SK-N-SH (cell line): ENCODE data around the gene ATP2A1. TPM values are rescaled to one million over a fixed set of nuclear protein-coding genes. Genes with fewer than 3 reads are reported as not detected.

Experiments used
- CTCF ChIA-PET: fragments of 300-600, 350-600 bp; formaldehyde crosslinking; extraction: SDS; loops from one replicate; lab custom pipeline; 2021; lab: Yijun Ruan, JAX
- POLR2A ChIA-PET: fragments of 350-600 bp; sonication (Branson Sonifier 250); formaldehyde crosslinking; extraction: SDS; loops from one replicate; lab custom pipeline; 2020; ENCODE audit warnings: antibody characterized with exemption, inconsistent platforms; lab: Yijun Ruan, JAX
- DNase-seq: peaks from one replicate; pipeline ENCODE4 v3.0.0; 2012
- H2AFZ ChIP-seq: fragments of 200-600 bp; sonication (generic); 2 replicates; pipeline ENCODE4 v1.8.1; 2016; ENCODE audit warnings: antibody characterized with exemption, mild to moderate bottlenecking, low read depth
- H3F3A ChIP-seq: fragments of 200-600 bp; sonication (generic); replicated peaks from 2 replicates; pipeline ENCODE3; 2016; ENCODE audit warnings: antibody characterized with exemption, mild to moderate bottlenecking; ENCODE audit not compliant: insufficient read depth
- H3K27ac ChIP-seq, 2 experiments: fragments of 200-500 bp in 1 of 2; fragments of 200-600 bp in 1 of 2; sonication (Bioruptor generic) in 1 of 2; sonication (generic), shearing (Covaris generic) in 1 of 2; 2 replicates each; pipeline versions ENCODE4 v1.5.1 to v1.6.1; 2014 to 2016; ENCODE audit warnings: low read depth in 2 of 2, inconsistent platforms in 1 of 2, low read length in 1 of 2, mild to moderate bottlenecking in 1 of 2, mixed read lengths in 1 of 2
- H3K27me3 ChIP-seq: fragments of 200-600 bp; sonication (generic), shearing (Covaris generic); 2 replicates; pipeline ENCODE4 v1.6.1; 2016; ENCODE audit warnings: mixed run types; ENCODE audit not compliant: insufficient read depth
- H3K36me3 ChIP-seq, 2 experiments: fragments of 200-500 bp in 1 of 2; fragments of 200-600 bp in 1 of 2; sonication (Bioruptor generic) in 1 of 2; sonication (generic) in 1 of 2; replicated peaks in 1 of 2; 2 replicates each; pipeline versions ENCODE3 to v1.5.1; 2014 to 2016; ENCODE audit warnings: low read length in 1 of 2, mild to moderate bottlenecking in 1 of 2; ENCODE audit not compliant: insufficient read depth in 2 of 2, control insufficient read depth in 1 of 2
- H3K4me1 ChIP-seq, 2 experiments: fragments of 200-500 bp in 1 of 2; fragments of 200-600 bp in 1 of 2; sonication (Bioruptor generic) in 1 of 2; sonication (generic), shearing (Covaris generic) in 1 of 2; 2 replicates each; pipeline versions ENCODE4 v1.5.1 to v1.6.1; 2014 to 2016; ENCODE audit warnings: low read depth in 1 of 2, low read length in 1 of 2, mixed run types in 1 of 2; ENCODE audit not compliant: insufficient read depth in 2 of 2, control insufficient read depth in 1 of 2
- H3K4me2 ChIP-seq: fragments of 200-600 bp; sonication (generic), shearing (Covaris generic); 2 replicates; pipeline ENCODE4 v1.6.1; 2017; ENCODE audit warnings: mixed run types
- H3K4me3 ChIP-seq, 2 experiments: fragments of 200-500 bp in 1 of 2; fragments of 200-600 bp in 1 of 2; sonication (Bioruptor generic) in 1 of 2; sonication (generic), shearing (Covaris generic) in 1 of 2; 2 replicates each; pipeline versions ENCODE4 v1.5.1 to v1.8.1; 2014 to 2016; ENCODE audit warnings: low read depth in 2 of 2, inconsistent platforms in 1 of 2, low read length in 1 of 2, mild to moderate bottlenecking in 1 of 2, mixed read lengths in 1 of 2, moderate library complexity in 1 of 2
- H3K79me2 ChIP-seq: fragments of 200-600 bp; sonication (generic); 2 replicates; pipeline ENCODE4 v1.8.1; 2017; ENCODE audit warnings: mild to moderate bottlenecking; ENCODE audit not compliant: insufficient read depth
- H3K9ac ChIP-seq: fragments of 200-600 bp; sonication (generic); 2 replicates; pipeline ENCODE4 v1.6.1; 2017; ENCODE audit warnings: mixed run types
- H3K9me2 ChIP-seq: fragments of 200-600 bp; sonication (generic); 2 replicates; pipeline ENCODE4 v1.6.1; 2017; ENCODE audit warnings: mixed run types
- H3K9me3 ChIP-seq: fragments of 200-600 bp; sonication (generic); 2 replicates; pipeline ENCODE4 v1.6.1; 2017; ENCODE audit warnings: mixed run types, mild to moderate bottlenecking, moderate library complexity
- H4K20me1 ChIP-seq: fragments of 200-600 bp; sonication (generic); 2 replicates; pipeline ENCODE4 v1.6.1; 2017; ENCODE audit warnings: mild to moderate bottlenecking, mixed run types; ENCODE audit not compliant: insufficient read depth
- CTCF ChIP-seq: fragments of 200-600 bp; sonication (generic); IDR thresholded peaks from 2 replicates; pipeline ENCODE4 v1.6.1; 2017; ENCODE audit warnings: antibody characterized with exemption, mild to moderate bottlenecking, moderate library complexity
- FOSL2 ChIP-seq: IDR thresholded peaks from 2 replicates; pipeline ENCODE4 v1.4.0; 2012; ENCODE audit warnings: low read depth, mild to moderate bottlenecking, moderate library complexity, borderline replicate concordance
- GABPA ChIP-seq: IDR thresholded peaks from 2 replicates; pipeline ENCODE4 v1.4.0; 2012; ENCODE audit warnings: low read depth, mild to moderate bottlenecking
- JUND ChIP-seq: IDR thresholded peaks from 2 replicates; pipeline ENCODE4 v1.4.0; 2012
- PBX3 ChIP-seq: IDR thresholded peaks from 2 replicates; pipeline ENCODE4; 2012
- RFX5 ChIP-seq: IDR thresholded peaks from 2 replicates; pipeline ENCODE4 v1.6.1; 2012; ENCODE audit warnings: mild to moderate bottlenecking, improper control_type of control experiment, low read length
- SIN3A ChIP-seq: IDR thresholded peaks from 2 replicates; pipeline ENCODE4 v1.6.1; 2012; ENCODE audit warnings: low read depth, mild to moderate bottlenecking, low read length, moderate library complexity, borderline replicate concordance
- TAF1 ChIP-seq: IDR thresholded peaks from 2 replicates; pipeline ENCODE4 v1.6.1; 2012; ENCODE audit warnings: low read depth, mild to moderate bottlenecking, low read length, moderate library complexity, borderline replicate concordance
- TEAD4 ChIP-seq: IDR thresholded peaks from 2 replicates; pipeline ENCODE4 v1.4.0; 2012; ENCODE audit warnings: mild to moderate bottlenecking, borderline replicate concordance; ENCODE audit not compliant: insufficient read depth
- USF1 ChIP-seq: IDR thresholded peaks from 2 replicates; pipeline ENCODE4 v1.4.0; 2012; ENCODE audit warnings: low read depth, borderline replicate concordance
- YY1 ChIP-seq: IDR thresholded peaks from 2 replicates; pipeline ENCODE4 v1.4.0; 2012; ENCODE audit warnings: low read depth, mild to moderate bottlenecking
- WGBS: methylation state at CpG from one replicate; pipeline ENCODE4 v1.1.6; 2017; ENCODE audit warnings: low lambda C conversion rate; 5-methylcytosine and 5-hydroxymethylcytosine counted together
- polyA plus RNA-seq, 3 experiments: library from polyadenylated mRNA; depleted of rRNA; stranded (reverse); fragments of >200 nt; gene quantifications; 2 replicates each; pipeline ENCODE4 v1.2.3, GENCODE V29; 2012
- TF ChIP-seq, protein P1 (sequence below): IDR thresholded peaks from 2 replicates; pipeline ENCODE4 v1.4.0; 2012; ENCODE audit warnings: low read depth, borderline replicate concordance

Gene ATP2A1
- polyA plus RNA-seq, 1 of the 3 experiments (the other 2 are of a cell fraction): 3.0 TPM

- CTCF ChIA-PET: no interaction called here
- H3K79me2 ChIP-seq: no peaks in the 10 kb centered on the region
- no peak overlapping the region for H2AFZ ChIP-seq
- no peak overlapping the region for H3K27ac ChIP-seq
- H3K9me3 ChIP-seq: no peaks in the 10 kb centered on the region
- H3K27me3 ChIP-seq: no peaks in the 10 kb centered on the region
- H3K9me2 ChIP-seq: no peaks in the 10 kb centered on the region
- no peak for DNase-seq
- no peak overlapping the region for H3K4me3 ChIP-seq
- H3K36me3 ChIP-seq: peaks cover 0 to 27% of the 10 kb centered on the region in 2 experiments
- H3K4me2 ChIP-seq: no peak overlapping the region
- H3K4me1 ChIP-seq: peaks cover 0 to 14% of the 10 kb centered on the region in 2 experiments; a peak in 1 of 4 replicates
- 88% methylated on average over 6 of the region's 12 CpGs for whole genome bisulfite sequencing
- POLR2A ChIA-PET: interaction anchor here (1.1 kb wide), 1 partner anchor 14 kb away, joined by 3 read pairs; no protein-coding TSS in a partner anchor
- no peak overlapping the region for H3K9ac ChIP-seq
- no peaks in the 10 kb centered on the region for H4K20me1 ChIP-seq
- TF ChIP-seq FOSL2: no peak
- no peak for TF ChIP-seq USF1
- no peak for TF ChIP-seq JUND
- TF ChIP-seq TEAD4: no peak
- TF ChIP-seq PBX3: no peak
- no peak for TF ChIP-seq TAF1
- no peak for TF ChIP-seq SIN3A
- no peak for TF ChIP-seq CTCF
- TF ChIP-seq, protein P1, sequence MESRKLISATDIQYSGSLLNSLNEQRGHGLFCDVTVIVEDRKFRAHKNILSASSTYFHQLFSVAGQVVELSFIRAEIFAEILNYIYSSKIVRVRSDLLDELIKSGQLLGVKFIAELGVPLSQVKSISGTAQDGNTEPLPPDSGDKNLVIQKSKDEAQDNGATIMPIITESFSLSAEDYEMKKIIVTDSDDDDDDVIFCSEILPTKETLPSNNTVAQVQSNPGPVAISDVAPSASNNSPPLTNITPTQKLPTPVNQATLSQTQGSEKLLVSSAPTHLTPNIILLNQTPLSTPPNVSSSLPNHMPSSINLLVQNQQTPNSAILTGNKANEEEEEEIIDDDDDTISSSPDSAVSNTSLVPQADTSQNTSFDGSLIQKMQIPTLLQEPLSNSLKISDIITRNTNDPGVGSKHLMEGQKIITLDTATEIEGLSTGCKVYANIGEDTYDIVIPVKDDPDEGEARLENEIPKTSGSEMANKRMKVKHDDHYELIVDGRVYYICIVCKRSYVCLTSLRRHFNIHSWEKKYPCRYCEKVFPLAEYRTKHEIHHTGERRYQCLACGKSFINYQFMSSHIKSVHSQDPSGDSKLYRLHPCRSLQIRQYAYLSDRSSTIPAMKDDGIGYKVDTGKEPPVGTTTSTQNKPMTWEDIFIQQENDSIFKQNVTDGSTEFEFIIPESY: no peak
- TF ChIP-seq YY1: no peak
- TF ChIP-seq GABPA: no peak
- TF ChIP-seq RFX5: no peak
- peaks cover 4% of the 10 kb centered on the region for H3F3A ChIP-seq
These were observed 1.2 kb upstream of the ATP2A1 start for GRCh38 chr16:28876973-28877654.
